Colonic mucosa (tissue), 4 donors: ENCODE measurements around the gene RETREG1. TPM values are rescaled to one million over a fixed set of nuclear protein-coding genes. Genes with fewer than 3 reads are reported as not detected.
"Not testable (repeated sequence)": the region's sequence is repeated elsewhere in the genome, so short reads cannot be mapped to it uniquely, and the experiment has no call there.

Experiments
- DNase-seq: peaks from one replicate; pipeline ENCODE4 v3.0.0-alpha.2; 2020
- H3K27ac ChIP-seq: fragments of 200-600 bp; one replicate; pipeline ENCODE4 v1.8.0; 2021
- H3K27me3 ChIP-seq: fragments of 200-600 bp; one replicate; pipeline ENCODE4 v1.8.0; 2021
- H3K36me3 ChIP-seq: fragments of 200-600 bp; one replicate; pipeline ENCODE4 v1.8.0; 2021
- H3K4me1 ChIP-seq: fragments of 200-600 bp; one replicate; pipeline ENCODE4 v1.8.0; 2021; ENCODE audit warnings: mild to moderate bottlenecking
- H3K4me3 ChIP-seq: fragments of 200-600 bp; one replicate; pipeline ENCODE4 v1.8.0; 2021
- H3K9ac ChIP-seq, 2 donors: one replicate each; pipeline ENCODE4 v1.7.0; 2013; ENCODE audit warnings: control low read depth in 2 of 2, low read depth in 2 of 2, low read length in 2 of 2
- H3K9me3 ChIP-seq: fragments of 200-600 bp; one replicate; pipeline ENCODE4 v1.8.0; 2021
- CTCF ChIP-seq: fragments of 200-600 bp; IDR thresholded peaks from one replicate; pipeline ENCODE4 v1.8.0; 2022; ENCODE audit warnings: antibody characterized with exemption, mild to moderate bottlenecking
- intact Hi-C: fragments of 100-400 bp; cut with DNase I; formaldehyde crosslinking; loops from one replicate; pipeline ENCODE4 v1.14.1; 2022
- total RNA-seq, 2 donors: library from RNA; stranded (reverse); fragmentation: NEBNext Ultra II Directional in 1 of 2; extraction: Animal tissue kit (Norgen Biotek cat#: 25700) in 1 of 2; gene quantifications; one replicate each; pipeline ENCODE4 v1.2.1, GENCODE V29; 2021
- donor health status: healthy.
- donor health status: DM: no; HTN: no; CAD: no.
- donor health status: DM: no; HTN: no; CAD: no.

Gene RETREG1
- total RNA-seq, 2 donors from 2014 or later = 49.9 to 56.8 TPM

- H3K27me3 ChIP-seq = no peaks in the 10 kb centered on the region
- H3K9ac ChIP-seq = no peak overlapping the region
- H3K9me3 ChIP-seq = no peaks in the 10 kb centered on the region
- no peak overlapping the region for H3K4me3 ChIP-seq
- no peak overlapping the region for H3K27ac ChIP-seq
- H3K4me1 ChIP-seq = no peaks in the 10 kb centered on the region
- TF ChIP-seq CTCF = no peak
- H3K36me3 ChIP-seq = no peaks in the 10 kb centered on the region
- DNase-seq = no peak
- intact Hi-C loops = no loop called here
These were observed 135.8 kb downstream of the RETREG1 start for GRCh38 chr5:16480821-16481538.

GRCh38 chr5:16480144-16480543 is 136.7 kb downstream of the RETREG1 start:
- Histone ChIP-seq H3K36me3 (no peaks in the 10 kb centered on the region), H3K27me3 (no peaks in the 10 kb centered on the region), H3K9ac (no peak overlapping the region), H3K27ac (no peak overlapping the region), H3K4me1 (no peaks in the 10 kb centered on the region), H3K4me3 (no peak overlapping the region), H3K9me3 (no peaks in the 10 kb centered on the region)
- DNase-seq = no peak
- intact Hi-C loops = no loop called here
- no peak for TF ChIP-seq CTCF

GRCh38 chr5:16477541-16477940 is 139.3 kb downstream of the RETREG1 start:
- Histone ChIP-seq H3K27ac (no peak overlapping the region), H3K36me3 (no peaks in the 10 kb centered on the region), H3K9ac (no peak overlapping the region), H3K9me3 (no peaks in the 10 kb centered on the region), H3K27me3 (no peaks in the 10 kb centered on the region), H3K4me3 (no peak overlapping the region), H3K4me1 (no peaks in the 10 kb centered on the region)
- intact Hi-C loops = no loop called here
- no peak for TF ChIP-seq CTCF
- no peak for DNase-seq

- intact Hi-C loops, H3K36me3 ChIP-seq, H3K27ac ChIP-seq, H3K27me3 ChIP-seq, H3K4me1 ChIP-seq, H3K9me3 ChIP-seq, DNase-seq, H3K4me3 ChIP-seq, H3K9ac ChIP-seq: not testable (repeated sequence)
These were observed 140.4 kb downstream of the RETREG1 start for GRCh38 chr5:16476417-16476816.

- no peak for DNase-seq
- no peak for TF ChIP-seq CTCF
- intact Hi-C loops = no loop called here
- Histone ChIP-seq H3K27ac (no peak overlapping the region), H3K9me3 (no peaks in the 10 kb centered on the region), H3K36me3 (no peaks in the 10 kb centered on the region), H3K4me3 (no peak overlapping the region), H3K4me1 (peaks cover 8% of the 10 kb centered on the region), H3K27me3 (no peaks in the 10 kb centered on the region), H3K9ac (no peak overlapping the region)
These were observed 145.4 kb downstream of the RETREG1 start for GRCh38 chr5:16471387-16471786.

GRCh38 chr5:16467363-16468219 is 149.2 kb downstream of the RETREG1 start:
- peaks cover 12% of the 10 kb centered on the region for H3K4me1 ChIP-seq
- no peaks in the 10 kb centered on the region for H3K36me3 ChIP-seq
- no peak overlapping the region for H3K9ac ChIP-seq
- intact Hi-C loops = no loop called here
- no peak for DNase-seq
- no peak for TF ChIP-seq CTCF
- H3K4me3 ChIP-seq = no peak overlapping the region
- peak overlapping the region; percentile 18 for H3K27ac ChIP-seq
- H3K9me3 ChIP-seq = no peaks in the 10 kb centered on the region
- H3K27me3 ChIP-seq = no peaks in the 10 kb centered on the region
